Nephron progenitor cell (in vitro differentiated cells): Measurements from ENCODE around the gene TTC29.
A peak's percentile ranks its signal among the peaks of the same experiment; 100 is the strongest.

Experiments used
- DNase-seq: peaks from one replicate; pipeline ENCODE4 v3.0.0; 2021
- H3K27ac Mint-ChIP-seq: 2 replicates; pipeline ENCODE4 v1.8.0; 2021; ENCODE audit warnings: mild to moderate bottlenecking, moderate library complexity, mixed read lengths
- H3K27me3 Mint-ChIP-seq: 2 replicates; pipeline ENCODE4 v1.8.0; 2021; ENCODE audit warnings: mild to moderate bottlenecking, low read depth, mixed read lengths; ENCODE audit not compliant: poor library complexity
- H3K36me3 Mint-ChIP-seq: 2 replicates; pipeline ENCODE4 v1.8.0; 2021; ENCODE audit warnings: low read depth, mixed read lengths
- H3K4me1 Mint-ChIP-seq: 2 replicates; pipeline ENCODE4 v1.8.0; 2021; ENCODE audit warnings: mixed read lengths
- H3K4me3 Mint-ChIP-seq: 2 replicates; pipeline ENCODE4 v1.8.0; 2021; ENCODE audit warnings: mild to moderate bottlenecking, moderate library complexity, mixed read lengths
- H3K9me3 Mint-ChIP-seq: 2 replicates; pipeline ENCODE4 v1.8.0; 2021; ENCODE audit warnings: mild to moderate bottlenecking, moderate library complexity, mixed read lengths
- CTCF ChIP-seq: fragments of 200-600 bp; sonication (generic); IDR thresholded peaks from 2 replicates; pipeline ENCODE4 v1.5.0; 2021; ENCODE audit warnings: antibody characterized with exemption

The TTC29 gene, protein sequence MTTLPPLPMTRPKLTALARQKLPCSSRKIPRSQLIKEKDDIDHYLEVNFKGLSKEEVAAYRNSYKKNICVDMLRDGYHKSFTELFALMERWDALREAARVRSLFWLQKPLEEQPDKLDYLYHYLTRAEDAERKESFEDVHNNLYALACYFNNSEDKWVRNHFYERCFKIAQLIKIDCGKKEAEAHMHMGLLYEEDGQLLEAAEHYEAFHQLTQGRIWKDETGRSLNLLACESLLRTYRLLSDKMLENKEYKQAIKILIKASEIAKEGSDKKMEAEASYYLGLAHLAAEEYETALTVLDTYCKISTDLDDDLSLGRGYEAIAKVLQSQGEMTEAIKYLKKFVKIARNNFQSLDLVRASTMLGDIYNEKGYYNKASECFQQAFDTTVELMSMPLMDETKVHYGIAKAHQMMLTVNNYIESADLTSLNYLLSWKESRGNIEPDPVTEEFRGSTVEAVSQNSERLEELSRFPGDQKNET

GRCh38 chr4:146945556-146946374 is at the start of gene TTC29:
TTC29 (minus strand) TSS chr4:146945864; CDS start chr4:146939895, 5,969 bp downstream.
- Mint-ChIP-seq H3K27me3 (peaks cover 4% of the 10 kb centered on the region), H3K4me1 (peaks cover 48% of the 10 kb centered on the region), H3K4me3 (peak within 1 kb of the TSS; percentile 80), H3K36me3 (no peaks in the 10 kb centered on the region), H3K27ac (no peak within 1 kb of the TSS), H3K9me3 (no peaks in the 10 kb centered on the region)
- TF ChIP-seq CTCF, result no peak
- DNase-seq, result peak; percentile 99

DNA sequence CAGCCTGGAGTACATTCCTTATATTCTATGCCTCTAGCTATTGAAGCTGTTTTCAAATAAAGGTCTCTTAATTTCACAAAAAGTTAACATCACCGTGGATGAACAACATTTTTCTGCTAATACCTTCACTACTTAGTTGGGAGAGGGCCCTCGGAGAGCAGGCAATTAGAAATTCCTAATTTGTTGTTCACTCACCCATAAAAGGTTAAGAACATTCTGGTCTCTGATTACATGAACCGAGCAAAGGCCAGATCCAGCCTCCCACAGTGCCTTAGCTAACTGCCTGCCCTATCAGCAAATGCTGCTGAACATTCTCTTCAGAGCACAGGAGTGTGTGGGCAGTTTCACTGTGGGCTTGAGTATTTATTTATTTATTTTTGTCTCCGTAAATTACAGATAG is 36.0 kb upstream of the TTC29 start:
- peak; percentile 35 for DNase-seq
- peaks cover 38% of the 10 kb centered on the region for H3K27me3 Mint-ChIP-seq
- H3K4me1 Mint-ChIP-seq, result peaks cover 12% of the 10 kb centered on the region
- no peaks in the 10 kb centered on the region for H3K36me3 Mint-ChIP-seq
- TF ChIP-seq CTCF, result no peak
- H3K27ac Mint-ChIP-seq, result no peak overlapping the region
- no peak overlapping the region for H3K4me3 Mint-ChIP-seq
- H3K9me3 Mint-ChIP-seq, result peaks cover 11% of the 10 kb centered on the region

DNA sequence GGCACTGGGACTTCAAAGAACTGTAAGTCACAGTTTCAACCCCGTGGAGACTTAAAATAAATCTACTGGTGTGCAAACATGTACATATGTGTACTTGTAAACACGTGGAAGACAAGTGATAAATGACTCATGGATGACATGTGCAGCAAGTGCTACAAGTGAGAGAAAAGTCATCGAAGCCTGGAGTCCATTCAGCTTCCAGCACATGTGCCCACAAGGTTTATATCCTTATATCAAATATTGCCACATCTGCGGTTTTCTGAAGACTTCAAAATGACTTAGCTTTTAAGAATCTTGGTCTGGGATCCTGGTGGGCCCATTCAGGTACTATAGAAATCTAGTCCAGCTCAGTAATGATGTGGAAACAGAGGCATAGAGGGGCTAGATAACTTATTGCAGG is 33.0 kb upstream of the TTC29 start:
- H3K4me1 Mint-ChIP-seq, result peaks cover 35% of the 10 kb centered on the region

DNA sequence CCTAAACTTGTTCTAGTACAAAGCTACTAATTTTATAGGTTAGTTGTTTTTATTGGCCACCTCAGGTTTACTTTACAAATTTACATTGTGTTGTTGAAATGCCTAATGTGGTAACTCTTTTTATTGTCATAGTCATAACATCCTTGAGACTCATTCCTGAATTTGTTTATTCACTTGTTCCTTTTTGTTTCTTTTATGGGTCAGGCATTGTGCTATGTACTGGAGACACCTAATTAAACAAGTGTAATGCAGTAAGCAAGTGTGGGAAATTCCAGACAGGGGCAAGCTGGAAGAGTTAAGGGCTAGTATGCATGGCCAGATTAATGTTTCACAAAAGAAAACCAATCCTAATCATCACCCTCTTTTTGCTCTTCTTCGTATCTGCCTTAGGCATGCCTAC is 30.5 kb upstream of the TTC29 start:
- Mint-ChIP-seq H3K36me3 (no peaks in the 10 kb centered on the region), H3K9me3 (no peaks in the 10 kb centered on the region), H3K4me1 (peaks cover 27% of the 10 kb centered on the region), H3K27ac (no peak overlapping the region), H3K27me3 (peaks cover 21% of the 10 kb centered on the region), H3K4me3 (no peak overlapping the region)
- DNase-seq, result no peak
- TF ChIP-seq CTCF, result no peak

More for the DNA sequence above, 33.0 kb upstream of the TTC29 start:
- Mint-ChIP-seq H3K9me3 (no peaks in the 10 kb centered on the region), H3K27ac (no peak overlapping the region), H3K4me3 (no peak overlapping the region), H3K27me3 (peaks cover 29% of the 10 kb centered on the region), H3K36me3 (no peaks in the 10 kb centered on the region)
- TF ChIP-seq CTCF, result no peak
- no peak for DNase-seq

DNA sequence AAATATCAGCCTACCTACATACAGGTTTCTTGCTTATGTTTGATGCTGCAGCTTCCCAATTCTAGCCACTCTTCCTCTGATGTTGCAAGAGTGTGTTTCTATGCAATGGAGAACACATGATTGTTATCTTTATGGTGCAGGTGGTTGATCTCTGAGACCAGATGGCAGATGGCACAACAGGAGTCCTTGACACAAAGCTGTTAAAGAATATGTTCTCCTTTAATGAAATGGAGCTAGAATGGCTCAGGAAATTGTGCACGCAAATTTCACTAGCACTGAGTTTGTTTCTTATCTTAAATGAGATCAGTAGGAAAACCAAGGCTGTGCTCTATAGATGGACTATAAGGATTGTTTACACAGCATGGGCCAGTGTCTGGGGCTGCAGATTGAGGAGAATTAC is 29.9 kb upstream of the TTC29 start:
- peaks cover 18% of the 10 kb centered on the region for H3K27me3 Mint-ChIP-seq
- no peaks in the 10 kb centered on the region for H3K9me3 Mint-ChIP-seq
- DNase-seq, result no peak
- no peaks in the 10 kb centered on the region for H3K36me3 Mint-ChIP-seq
- no peak overlapping the region for H3K27ac Mint-ChIP-seq
- peaks cover 27% of the 10 kb centered on the region for H3K4me1 Mint-ChIP-seq
- TF ChIP-seq CTCF, result no peak
- H3K4me3 Mint-ChIP-seq, result no peak overlapping the region
